Embryonic facial prominence (tissue), 1 donor: Measurements from ENCODE around the gene PDIA2.

Source experiments
- DNase-seq: peaks from one replicate; pipeline ENCODE4 v3.0.0-alpha.2; 2016; ENCODE audit errors: extremely low spot score

Gene PDIA2

GRCh38 chr16:296806-297510 is 14.0 kb downstream of the PDIA2 start:
- DNase-seq = no peak

GRCh38 chr16:297832-298231 is 14.9 kb downstream of the PDIA2 start:
- no peak for DNase-seq

- no peak for DNase-seq
These were observed 18.3 kb downstream of the PDIA2 start for GRCh38 chr16:301235-301634.

DNA sequence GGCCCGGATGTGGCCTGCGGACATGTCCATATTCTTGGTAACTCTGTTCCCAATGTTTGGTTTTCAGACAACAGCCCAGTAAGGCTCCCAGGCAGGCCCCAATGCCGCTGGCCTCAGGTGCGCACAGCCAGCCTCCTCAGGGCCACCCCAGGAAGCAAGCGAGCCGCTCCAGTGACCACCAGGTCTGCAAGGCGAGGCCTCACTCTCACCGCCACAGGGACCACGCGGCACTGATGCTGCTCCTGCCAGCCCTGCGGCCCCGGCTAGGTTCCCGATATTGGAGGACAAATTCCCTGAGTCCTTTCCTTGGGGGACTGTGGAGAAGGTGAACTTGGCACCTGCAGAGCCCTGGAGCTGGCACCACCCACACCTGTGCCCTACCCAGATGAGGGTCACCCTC is 19.0 kb downstream of the PDIA2 start:
- DNase-seq = no peak

GRCh38 chr16:303760-304505 is 21.0 kb downstream of the PDIA2 start:
- DNase-seq = no peak

DNA sequence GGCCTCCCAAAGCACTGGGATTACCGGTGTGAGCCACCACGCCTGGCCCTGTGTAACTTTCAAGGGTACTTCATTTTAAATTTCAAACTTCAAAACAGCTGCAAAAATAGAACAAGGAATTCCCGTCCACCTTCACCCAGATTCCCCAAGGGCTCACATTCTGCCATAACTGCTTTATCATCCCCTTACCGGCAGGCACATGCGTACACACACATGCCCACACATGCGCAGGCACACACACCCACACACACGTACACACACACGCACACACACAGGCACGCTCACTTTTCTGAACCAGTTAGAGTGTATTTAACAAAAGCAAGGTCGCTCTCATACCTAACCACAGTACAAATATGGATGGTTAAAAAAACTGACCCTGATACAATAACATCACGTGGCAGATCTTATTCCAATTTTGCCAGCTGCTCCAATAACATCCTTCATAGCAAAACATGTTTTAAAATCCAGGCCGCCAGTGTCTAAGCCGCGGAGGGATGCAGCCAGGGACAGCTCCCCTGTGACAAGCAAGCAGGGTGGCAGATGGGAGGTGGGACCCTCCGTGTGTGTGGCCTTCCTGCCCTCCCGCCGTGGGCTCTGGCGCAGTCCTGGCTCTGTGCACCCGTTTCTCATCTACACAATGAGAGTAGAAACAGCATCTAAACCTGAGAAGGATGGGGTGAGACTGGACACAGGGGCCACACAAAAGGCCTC is 23.1 kb downstream of the PDIA2 start:
- DNase-seq = no peak

DNA sequence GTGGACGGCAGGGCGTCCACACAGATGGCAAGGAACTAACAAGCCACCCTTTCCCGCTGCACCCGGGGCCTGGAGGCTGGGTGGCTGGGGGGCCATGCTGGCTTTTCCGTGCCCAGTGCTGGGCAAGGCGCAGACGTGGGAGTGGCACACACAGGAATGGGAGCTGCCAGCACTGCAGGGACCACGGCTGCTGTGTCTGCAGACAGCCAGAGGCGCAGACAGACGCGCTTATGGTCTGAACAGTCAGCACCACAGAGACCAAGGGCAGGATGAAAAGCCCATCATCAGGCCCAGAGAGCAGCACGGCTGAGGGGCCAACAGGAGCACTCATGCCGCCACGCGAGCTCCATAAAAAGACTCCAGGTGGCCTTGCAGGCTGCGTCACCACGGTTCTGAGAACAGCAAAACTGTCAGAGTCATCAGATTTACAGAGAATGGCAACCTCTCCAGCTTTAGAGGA is 24.0 kb downstream of the PDIA2 start:
- no peak for DNase-seq

DNA sequence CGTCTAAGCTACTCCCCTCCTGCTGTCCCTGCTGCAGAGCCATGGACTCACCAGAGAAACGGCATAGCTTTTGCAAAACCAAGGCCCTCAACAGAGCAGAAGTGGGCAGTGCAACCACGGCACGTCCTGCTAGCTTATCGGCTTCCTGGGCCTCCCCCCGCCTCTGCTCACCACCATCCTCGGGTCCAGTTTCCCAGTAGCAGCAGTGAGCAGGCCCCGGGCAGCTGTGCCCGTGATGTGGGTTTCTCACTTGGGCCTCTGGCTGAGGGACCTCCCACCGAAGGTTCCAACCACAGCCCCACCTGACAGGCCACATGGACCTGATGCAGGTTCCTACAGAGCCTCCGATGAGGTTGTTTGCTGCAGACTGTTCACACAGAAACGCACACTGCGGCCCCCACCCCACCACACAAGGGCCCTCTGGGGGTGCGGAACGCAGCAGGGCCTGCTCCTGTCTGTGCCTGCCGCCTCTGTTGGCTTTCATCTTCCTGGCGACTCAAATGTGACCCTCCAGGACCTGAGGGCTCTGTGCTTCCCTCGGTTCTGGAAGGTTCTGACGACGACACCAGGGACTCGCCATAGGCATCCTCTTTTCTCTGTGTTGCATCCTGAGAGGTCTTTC is 24.8 kb downstream of the PDIA2 start:
- DNase-seq = no peak

DNA sequence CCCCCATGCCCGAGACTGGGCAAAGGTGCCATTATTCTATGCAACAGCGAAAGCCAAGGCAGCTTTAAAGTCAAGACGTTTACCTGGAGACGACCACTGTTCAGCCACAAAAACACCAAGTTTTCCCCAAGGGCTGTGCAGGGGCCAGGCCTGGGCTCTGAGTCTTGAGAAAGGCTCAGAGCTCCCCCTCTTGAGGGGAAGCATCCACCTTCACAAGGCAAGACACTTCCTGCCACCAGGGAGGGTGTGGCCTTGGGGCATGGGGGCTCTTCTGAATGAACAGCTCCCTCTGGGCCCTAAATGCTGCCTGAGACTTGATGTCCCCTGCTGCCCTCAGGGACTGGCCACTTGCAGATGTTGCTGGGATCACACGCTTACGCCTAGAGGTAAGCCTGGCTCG is 26.5 kb downstream of the PDIA2 start:
- no peak for DNase-seq

GRCh38 chr16:311725-312124 is 28.8 kb downstream of the PDIA2 start:
- DNase-seq = no peak

DNA sequence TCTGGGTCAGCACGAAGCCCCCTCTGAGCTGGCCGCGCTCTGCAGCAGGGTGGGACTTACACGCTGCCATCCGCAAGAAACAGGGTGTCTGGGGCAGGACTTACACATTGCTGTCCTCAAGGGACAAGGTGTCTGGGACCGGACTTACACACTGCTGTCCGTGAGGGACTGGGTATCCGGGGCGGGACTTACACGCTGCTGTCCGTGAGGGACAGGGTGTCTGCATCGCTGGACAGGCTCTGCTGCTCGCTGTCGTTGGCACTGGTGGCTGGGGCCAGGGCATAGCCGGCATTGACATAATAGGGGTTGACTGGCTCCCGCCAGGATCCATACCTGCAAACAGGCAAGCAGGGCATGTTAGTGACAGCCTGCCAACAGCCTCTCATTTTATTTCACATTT is 31.4 kb downstream of the PDIA2 start:
- no peak for DNase-seq

- no peak for DNase-seq
These were observed 31.9 kb downstream of the PDIA2 start for GRCh38 chr16:314795-315299.

GRCh38 chr16:316741-317464 is 33.9 kb downstream of the PDIA2 start:
- no peak for DNase-seq

DNA sequence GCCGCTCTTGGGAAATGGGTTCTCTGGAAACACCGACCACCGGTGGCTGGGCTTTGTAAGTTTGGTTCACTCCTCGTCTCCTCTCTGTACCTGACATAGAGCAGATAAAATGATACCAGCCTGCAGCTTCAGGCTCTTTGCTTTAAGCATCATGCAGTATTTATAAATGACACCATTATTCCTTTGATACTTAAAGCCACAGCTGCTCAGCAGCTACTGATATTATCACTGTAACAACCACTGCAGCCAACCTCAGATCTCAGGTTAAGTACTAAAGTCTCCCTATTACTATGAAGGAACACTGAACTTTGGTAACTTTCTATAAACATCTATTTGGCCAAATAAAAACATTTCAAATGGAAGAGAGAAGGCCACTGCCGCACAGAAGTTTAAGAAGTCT is 34.6 kb downstream of the PDIA2 start:
- DNase-seq = no peak

GRCh38 chr16:318628-319027 is 35.7 kb downstream of the PDIA2 start:
- no peak for DNase-seq

DNA sequence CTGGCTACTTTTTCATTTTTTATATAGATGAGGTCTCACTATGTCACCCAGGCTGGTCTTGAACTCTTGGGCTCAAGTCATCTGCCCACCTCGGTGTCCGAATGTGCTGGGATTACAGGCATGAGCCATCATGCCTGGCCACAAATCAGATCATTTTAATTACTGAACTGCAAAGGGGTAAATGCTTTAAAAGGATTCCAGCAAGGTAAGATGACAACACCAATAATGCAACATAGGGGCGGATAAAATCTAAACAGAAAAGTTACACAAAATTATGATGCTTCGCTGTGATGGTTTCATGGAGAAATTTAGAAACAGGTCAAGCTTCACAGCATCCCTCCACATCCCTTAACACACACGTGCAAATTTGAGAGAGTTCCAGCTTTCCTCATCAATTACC is 37.2 kb downstream of the PDIA2 start:
- DNase-seq = no peak

DNA sequence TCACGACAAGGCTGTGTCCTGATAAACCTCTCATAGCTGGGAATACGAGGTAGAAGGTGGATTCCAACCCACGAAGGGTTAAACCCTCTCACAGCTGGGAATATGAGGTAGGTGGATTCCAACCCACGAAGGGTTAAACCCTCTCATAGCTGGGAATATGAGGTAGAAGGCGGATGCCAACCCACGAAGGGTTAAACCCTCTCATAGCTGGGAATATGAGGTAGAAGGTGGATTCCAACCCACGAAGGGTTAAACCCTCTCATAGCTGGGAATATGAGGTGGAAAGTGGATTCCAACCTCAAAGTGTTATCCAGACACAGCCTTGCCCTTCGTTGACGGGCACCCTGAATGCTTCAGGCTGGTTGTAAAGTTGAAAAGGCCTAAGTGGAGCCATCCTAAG is 38.6 kb downstream of the PDIA2 start:
- DNase-seq = no peak

GRCh38 chr16:322476-323143 is 39.6 kb downstream of the PDIA2 start:
- DNase-seq = no peak

- DNase-seq = no peak
These were observed 41.2 kb downstream of the PDIA2 start for GRCh38 chr16:324201-324450.

DNA sequence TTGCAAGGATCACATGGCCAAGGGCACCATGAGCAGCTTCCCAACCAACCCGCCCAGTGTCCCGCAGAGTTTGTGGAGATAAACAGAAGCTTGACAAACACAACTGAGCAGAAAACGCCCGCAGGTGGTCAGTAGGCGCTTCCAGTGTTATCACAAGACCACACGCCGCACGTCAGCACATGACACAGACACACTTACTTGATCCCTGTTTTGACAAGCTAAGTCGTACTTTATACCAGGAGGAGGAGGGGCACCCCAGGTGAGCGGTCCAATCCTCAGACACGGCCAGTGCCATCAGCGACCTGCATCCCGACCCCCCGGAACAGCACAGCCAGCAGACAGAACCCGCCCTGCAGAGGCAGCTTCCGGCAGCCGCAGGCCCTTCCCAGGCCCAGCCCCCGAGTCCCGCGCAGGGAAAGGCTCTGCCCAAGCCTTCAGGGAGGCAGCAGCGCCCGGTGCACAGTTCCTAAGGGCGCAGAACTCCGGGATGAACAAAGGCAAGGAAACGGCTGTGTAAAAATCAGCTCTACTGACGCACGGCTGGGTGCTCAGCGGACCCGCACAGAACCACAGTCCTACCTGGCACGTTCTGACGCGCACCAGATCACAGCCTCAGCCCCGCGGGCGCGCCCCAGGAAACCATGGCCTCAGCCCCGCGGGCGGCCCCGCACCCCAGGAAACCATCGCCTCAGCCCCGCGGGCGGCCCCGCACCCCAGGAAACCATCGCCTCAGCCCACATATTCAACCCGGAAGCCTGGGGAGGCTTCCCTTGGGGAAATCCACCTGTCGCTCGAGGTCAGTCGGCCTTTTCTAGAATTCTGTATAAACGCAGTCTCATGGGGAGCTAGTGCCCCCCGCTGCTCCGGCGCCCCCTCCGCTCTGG is 41.7 kb downstream of the PDIA2 start:
- DNase-seq = no peak
